ENCODE measurements around the gene CD79B.
A peak's percentile ranks its signal among the peaks of the same experiment; 100 is the strongest.
"Not testable (repeated sequence)": the region's sequence is repeated elsewhere in the genome, so short reads cannot be mapped to it uniquely, and the experiment has no call there.

DNA sequence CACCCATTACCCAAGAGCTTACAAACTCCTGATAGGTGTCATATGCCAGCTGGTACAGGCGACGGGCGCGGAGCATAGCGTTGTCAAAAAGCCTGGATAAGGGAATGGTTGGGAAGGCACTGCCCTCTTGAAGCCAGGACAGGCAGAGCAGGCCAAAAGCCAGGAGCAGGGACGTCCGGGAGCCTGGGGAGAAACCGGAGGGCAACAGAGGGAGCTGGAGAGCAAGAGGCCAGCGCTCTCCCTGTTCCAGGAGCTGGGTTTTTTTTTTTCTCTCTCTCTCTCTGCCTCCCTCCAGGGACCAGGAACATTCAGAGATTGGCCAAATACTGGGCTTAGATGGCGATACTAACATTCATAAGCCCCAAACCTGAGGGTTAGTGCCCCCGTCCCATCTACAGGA is 50.8 kb downstream of the CD79B start:
- TF ChIP-seq, protein P1, sequence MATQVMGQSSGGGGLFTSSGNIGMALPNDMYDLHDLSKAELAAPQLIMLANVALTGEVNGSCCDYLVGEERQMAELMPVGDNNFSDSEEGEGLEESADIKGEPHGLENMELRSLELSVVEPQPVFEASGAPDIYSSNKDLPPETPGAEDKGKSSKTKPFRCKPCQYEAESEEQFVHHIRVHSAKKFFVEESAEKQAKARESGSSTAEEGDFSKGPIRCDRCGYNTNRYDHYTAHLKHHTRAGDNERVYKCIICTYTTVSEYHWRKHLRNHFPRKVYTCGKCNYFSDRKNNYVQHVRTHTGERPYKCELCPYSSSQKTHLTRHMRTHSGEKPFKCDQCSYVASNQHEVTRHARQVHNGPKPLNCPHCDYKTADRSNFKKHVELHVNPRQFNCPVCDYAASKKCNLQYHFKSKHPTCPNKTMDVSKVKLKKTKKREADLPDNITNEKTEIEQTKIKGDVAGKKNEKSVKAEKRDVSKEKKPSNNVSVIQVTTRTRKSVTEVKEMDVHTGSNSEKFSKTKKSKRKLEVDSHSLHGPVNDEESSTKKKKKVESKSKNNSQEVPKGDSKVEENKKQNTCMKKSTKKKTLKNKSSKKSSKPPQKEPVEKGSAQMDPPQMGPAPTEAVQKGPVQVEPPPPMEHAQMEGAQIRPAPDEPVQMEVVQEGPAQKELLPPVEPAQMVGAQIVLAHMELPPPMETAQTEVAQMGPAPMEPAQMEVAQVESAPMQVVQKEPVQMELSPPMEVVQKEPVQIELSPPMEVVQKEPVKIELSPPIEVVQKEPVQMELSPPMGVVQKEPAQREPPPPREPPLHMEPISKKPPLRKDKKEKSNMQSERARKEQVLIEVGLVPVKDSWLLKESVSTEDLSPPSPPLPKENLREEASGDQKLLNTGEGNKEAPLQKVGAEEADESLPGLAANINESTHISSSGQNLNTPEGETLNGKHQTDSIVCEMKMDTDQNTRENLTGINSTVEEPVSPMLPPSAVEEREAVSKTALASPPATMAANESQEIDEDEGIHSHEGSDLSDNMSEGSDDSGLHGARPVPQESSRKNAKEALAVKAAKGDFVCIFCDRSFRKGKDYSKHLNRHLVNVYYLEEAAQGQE (IDR thresholded peaks at IDR 0.05; ENCODE audit: insufficient read depth in 1 of 2, low read depth in 2 of 2, low read length in 1 of 2), result not testable (repeated sequence)
- TF ChIP-seq CTCF (IDR thresholded peaks at IDR 0.05), result peak; percentile 17; the same call in 1 of the 2 replicates
- TF ChIP-seq SIN3A (IDR thresholded peaks at IDR 0.05; ENCODE audit: borderline replicate concordance, insufficient read depth, low read depth, low read length); POLR2AphosphoS5 (IDR thresholded peaks at IDR 0.05; ENCODE audit: low read depth, low read length): not testable (repeated sequence)
